Measurements from ENCODE around the gene MMS22L.

DNA sequence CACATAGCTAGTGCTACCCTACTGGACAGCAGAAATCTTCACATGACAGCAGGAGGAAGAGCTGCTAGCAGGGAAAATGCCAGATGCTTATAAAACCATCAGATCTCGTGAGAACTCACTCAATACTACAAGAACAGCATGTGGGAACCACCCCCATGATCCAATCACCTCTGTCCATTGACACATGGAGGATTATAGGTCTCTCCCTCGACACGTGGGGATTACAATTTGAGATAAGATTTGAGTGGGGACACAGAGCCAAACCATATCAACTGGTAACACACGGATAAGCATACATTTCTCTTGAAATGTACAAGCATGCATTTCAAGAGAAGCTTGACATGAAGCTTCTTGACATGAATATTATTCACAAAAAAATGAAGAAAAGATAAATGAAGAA lies 64.1 kb downstream of the MMS22L start:
- TF ChIP-seq CTCF (IDR thresholded peaks at IDR 0.05) (no peak), POLR2AphosphoS5 (IDR thresholded peaks at IDR 0.05) (no peak), POLR2A (IDR thresholded peaks at IDR 0.05) (no peak)
